Measurements from ENCODE around the gene FAM210B. TPM values are rescaled to one million over a fixed set of nuclear protein-coding genes. Genes with fewer than 3 reads are reported as not detected.

FAM210B gene
- total and polyA plus RNA-seq, 2 of the 13 experiments (the other 11 are each of a cell fraction or from before 2014, with no cell fraction given), result 75.9 to 107 TPM

DNA sequence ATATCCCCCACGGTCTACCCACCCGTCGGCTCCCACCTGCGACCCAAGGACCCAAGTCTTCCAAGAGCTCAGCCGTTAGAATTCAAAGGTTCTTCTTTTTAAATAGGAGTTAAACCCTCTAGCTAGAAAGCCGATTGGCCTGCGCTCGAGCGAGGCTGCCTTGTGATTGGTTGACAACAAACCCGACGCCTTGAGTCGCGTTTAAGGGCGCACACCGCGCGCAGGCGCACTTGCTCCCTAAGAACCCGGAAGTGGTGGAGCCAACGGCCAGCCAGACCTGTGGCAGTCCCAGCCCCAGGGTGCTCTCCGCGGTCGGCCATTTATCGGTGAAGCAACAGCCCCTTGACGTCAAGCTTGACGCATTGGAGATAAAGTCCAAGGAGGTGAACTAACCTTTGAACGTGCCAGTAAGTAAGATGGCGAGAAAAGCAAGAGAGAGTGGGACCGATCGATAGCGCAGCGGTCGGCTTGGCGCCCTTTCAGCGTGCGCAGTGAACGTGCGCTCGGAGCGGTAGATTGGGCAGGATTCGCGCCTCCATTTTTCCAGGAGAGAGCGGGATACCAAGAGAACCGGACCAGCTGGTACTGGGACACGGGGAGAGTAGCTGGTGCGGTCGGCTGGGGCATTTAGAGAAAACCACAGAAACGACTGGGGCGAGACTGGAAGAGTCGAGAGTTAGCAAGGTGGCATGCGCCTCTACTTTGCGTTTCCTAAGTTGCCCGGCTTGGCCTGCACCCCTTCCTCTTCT, 33.5 kb downstream of the FAM210B start, which contains the start of the genes AURKA and CSTF1 (continued):
- no peak for TF ChIP-seq NFIB (CRISPR knock-in tag; IDR thresholded peaks at IDR 0.05; ENCODE audit: borderline replicate concordance)
- TF ChIP-seq GPN1 (CRISPR knock-in tag; IDR thresholded peaks at IDR 0.05; ENCODE audit: borderline replicate concordance), result peak; percentile 72; the same call in 1 of the 2 replicates
- TF ChIP-seq NR2F2 (IDR thresholded peaks at IDR 0.05; ENCODE audit: borderline replicate concordance, low read depth), result 0 out of 2 replicates have a peak, but pooled peaks have one; percentile 38
- TF ChIP-seq, protein P1, sequence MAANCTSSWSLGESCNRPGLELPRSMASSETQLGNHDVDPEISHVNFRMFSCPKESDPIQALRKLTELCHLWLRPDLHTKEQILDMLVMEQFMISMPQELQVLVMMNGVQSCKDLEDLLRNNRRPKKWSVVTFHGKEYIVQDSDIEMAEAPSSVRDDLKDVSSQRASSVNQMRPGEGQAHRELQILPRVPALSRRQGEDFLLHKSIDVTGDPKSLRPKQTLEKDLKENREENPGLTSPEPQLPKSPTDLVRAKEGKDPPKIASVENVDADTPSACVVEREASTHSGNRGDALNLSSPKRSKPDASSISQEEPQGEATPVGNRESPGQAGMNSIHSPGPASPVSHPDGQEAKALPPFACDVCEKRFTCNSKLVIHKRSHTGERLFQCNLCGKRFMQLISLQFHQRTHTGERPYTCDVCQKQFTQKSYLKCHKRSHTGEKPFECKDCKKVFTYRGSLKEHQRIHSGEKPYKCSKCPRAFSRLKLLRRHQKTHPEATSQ (CRISPR knock-in tag; IDR thresholded peaks at IDR 0.05; ENCODE audit: borderline replicate concordance), result peak; percentile 97
- TF ChIP-seq, protein P2, sequence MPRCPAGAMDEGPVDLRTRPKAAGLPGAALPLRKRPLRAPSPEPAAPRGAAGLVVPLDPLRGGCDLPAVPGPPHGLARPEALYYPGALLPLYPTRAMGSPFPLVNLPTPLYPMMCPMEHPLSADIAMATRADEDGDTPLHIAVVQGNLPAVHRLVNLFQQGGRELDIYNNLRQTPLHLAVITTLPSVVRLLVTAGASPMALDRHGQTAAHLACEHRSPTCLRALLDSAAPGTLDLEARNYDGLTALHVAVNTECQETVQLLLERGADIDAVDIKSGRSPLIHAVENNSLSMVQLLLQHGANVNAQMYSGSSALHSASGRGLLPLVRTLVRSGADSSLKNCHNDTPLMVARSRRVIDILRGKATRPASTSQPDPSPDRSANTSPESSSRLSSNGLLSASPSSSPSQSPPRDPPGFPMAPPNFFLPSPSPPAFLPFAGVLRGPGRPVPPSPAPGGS (CRISPR knock-in tag; IDR thresholded peaks at IDR 0.05), result peak; percentile 88; the same call in 1 of the 2 replicates
- no peak for TF ChIP-seq CHD2 (IDR thresholded peaks at IDR 0.05; ENCODE audit: low read depth, low read length)
- TF ChIP-seq TAF1 (CRISPR knock-in tag; IDR thresholded peaks at IDR 0.05), result peak; percentile 96
- peak; percentile 82; the same call in 1 of the 2 replicates for TF ChIP-seq ZNF546 (CRISPR knock-in tag; conservative IDR thresholded peaks at IDR 0.05)
- no peak; the same call in 1 of the 2 replicates for TF ChIP-seq KLF13 (CRISPR knock-in tag; IDR thresholded peaks at IDR 0.05)
- TF ChIP-seq, protein P3, sequence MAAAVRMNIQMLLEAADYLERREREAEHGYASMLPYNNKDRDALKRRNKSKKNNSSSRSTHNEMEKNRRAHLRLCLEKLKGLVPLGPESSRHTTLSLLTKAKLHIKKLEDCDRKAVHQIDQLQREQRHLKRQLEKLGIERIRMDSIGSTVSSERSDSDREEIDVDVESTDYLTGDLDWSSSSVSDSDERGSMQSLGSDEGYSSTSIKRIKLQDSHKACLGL (CRISPR knock-in tag; IDR thresholded peaks at IDR 0.05), result peak; percentile 87
- TF ChIP-seq ZSCAN9 (CRISPR knock-in tag; IDR thresholded peaks at IDR 0.05; ENCODE audit: borderline replicate concordance), result peak; percentile 98
- TF ChIP-seq NONO (IDR thresholded peaks at IDR 0.05), result no peak
- peak; percentile 100 for TF ChIP-seq NONO (CRISPR knock-in tag; conservative IDR thresholded peaks at IDR 0.05)
- TF ChIP-seq IKZF4 (CRISPR knock-in tag; IDR thresholded peaks at IDR 0.05; ENCODE audit: borderline replicate concordance, low read depth, not compliant biosample characterization), result peak; percentile 62
- peak; percentile 94 for TF ChIP-seq KLF9 (CRISPR knock-in tag; IDR thresholded peaks at IDR 0.05; ENCODE audit: low read depth)
- TF ChIP-seq ZNF225 (CRISPR knock-in tag; IDR thresholded peaks at IDR 0.05), result peak; percentile 91
- no peak for TF ChIP-seq NCOA5 (CRISPR knock-in tag; IDR thresholded peaks at IDR 0.05)
- peak; percentile 83 for TF ChIP-seq U2AF1 (optimal IDR thresholded peaks at IDR 0.05; ENCODE audit: low read depth, low read length)
- peak; percentile 20 to 44; a peak in 3 of 4 replicates for TF ChIP-seq MAFK (conservative IDR thresholded peaks at IDR 0.05 in 1 of 2, IDR thresholded peaks at IDR 0.05 in 1 of 2; ENCODE audit: low read length in 2 of 2)
- TF ChIP-seq, protein P4, sequence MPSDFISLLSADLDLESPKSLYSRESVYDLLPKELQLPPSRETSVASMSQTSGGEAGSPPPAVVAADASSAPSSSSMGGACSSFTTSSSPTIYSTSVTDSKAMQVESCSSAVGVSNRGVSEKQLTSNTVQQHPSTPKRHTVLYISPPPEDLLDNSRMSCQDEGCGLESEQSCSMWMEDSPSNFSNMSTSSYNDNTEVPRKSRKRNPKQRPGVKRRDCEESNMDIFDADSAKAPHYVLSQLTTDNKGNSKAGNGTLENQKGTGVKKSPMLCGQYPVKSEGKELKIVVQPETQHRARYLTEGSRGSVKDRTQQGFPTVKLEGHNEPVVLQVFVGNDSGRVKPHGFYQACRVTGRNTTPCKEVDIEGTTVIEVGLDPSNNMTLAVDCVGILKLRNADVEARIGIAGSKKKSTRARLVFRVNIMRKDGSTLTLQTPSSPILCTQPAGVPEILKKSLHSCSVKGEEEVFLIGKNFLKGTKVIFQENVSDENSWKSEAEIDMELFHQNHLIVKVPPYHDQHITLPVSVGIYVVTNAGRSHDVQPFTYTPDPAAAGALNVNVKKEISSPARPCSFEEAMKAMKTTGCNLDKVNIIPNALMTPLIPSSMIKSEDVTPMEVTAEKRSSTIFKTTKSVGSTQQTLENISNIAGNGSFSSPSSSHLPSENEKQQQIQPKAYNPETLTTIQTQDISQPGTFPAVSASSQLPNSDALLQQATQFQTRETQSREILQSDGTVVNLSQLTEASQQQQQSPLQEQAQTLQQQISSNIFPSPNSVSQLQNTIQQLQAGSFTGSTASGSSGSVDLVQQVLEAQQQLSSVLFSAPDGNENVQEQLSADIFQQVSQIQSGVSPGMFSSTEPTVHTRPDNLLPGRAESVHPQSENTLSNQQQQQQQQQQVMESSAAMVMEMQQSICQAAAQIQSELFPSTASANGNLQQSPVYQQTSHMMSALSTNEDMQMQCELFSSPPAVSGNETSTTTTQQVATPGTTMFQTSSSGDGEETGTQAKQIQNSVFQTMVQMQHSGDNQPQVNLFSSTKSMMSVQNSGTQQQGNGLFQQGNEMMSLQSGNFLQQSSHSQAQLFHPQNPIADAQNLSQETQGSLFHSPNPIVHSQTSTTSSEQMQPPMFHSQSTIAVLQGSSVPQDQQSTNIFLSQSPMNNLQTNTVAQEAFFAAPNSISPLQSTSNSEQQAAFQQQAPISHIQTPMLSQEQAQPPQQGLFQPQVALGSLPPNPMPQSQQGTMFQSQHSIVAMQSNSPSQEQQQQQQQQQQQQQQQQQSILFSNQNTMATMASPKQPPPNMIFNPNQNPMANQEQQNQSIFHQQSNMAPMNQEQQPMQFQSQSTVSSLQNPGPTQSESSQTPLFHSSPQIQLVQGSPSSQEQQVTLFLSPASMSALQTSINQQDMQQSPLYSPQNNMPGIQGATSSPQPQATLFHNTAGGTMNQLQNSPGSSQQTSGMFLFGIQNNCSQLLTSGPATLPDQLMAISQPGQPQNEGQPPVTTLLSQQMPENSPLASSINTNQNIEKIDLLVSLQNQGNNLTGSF (CRISPR knock-in tag; IDR thresholded peaks at IDR 0.05), result peak; percentile 98
- TF ChIP-seq ATM (IDR thresholded peaks at IDR 0.05; ENCODE audit: borderline replicate concordance), result no peak
- TF ChIP-seq ZNF136 (CRISPR knock-in tag; IDR thresholded peaks at IDR 0.05; ENCODE audit: low read depth), result peak; percentile 91; the same call in 1 of the 2 replicates
